AG04450 (cell line): ENCODE measurements around the gene EXOSC2. TPM values are rescaled to one million over a fixed set of nuclear protein-coding genes. Genes with fewer than 3 reads are reported as not detected.

Source experiments
- CTCF ChIA-PET: fragments of 300-600, 350-600 bp; formaldehyde crosslinking; extraction: SDS; loops from one replicate; lab custom pipeline; 2022; ENCODE audit warnings: antibody characterized with exemption, inconsistent platforms; lab: Charles Lee
- POLR2A ChIA-PET: fragments of 350-600 bp; formaldehyde crosslinking; extraction: SDS; loops from one replicate; lab custom pipeline; 2021; ENCODE audit warnings: antibody characterized with exemption, inconsistent platforms; lab: Yijun Ruan, JAX
- DNase-seq: peaks from one replicate; pipeline ENCODE4 v3.0.0-alpha.2; 2011; ENCODE audit warnings: low read depth, low spot score
- H3K27ac ChIP-seq: one replicate; pipeline ENCODE4 v1.5.1; 2012; ENCODE audit warnings: low read depth, low read length, control low read depth
- H3K27me3 ChIP-seq: one replicate; pipeline ENCODE4 v1.6.0; 2012; ENCODE audit warnings: low read length; ENCODE audit not compliant: control insufficient read depth, insufficient read depth
- H3K4me3 ChIP-seq: 2 replicates; pipeline ENCODE4 v1.5.1; 2011; ENCODE audit warnings: mild to moderate bottlenecking, low read depth, low read length, control low read depth
- H3K9me3 ChIP-seq: 2 replicates; pipeline ENCODE4 v1.5.1; 2012; ENCODE audit warnings: low read length; ENCODE audit not compliant: control insufficient read depth, insufficient read depth
- polyA plus RNA-seq: library from polyadenylated mRNA; depleted of rRNA; stranded (reverse); fragments of >200 nt; gene quantifications from 2 replicates; pipeline ENCODE4 v1.2.3, GENCODE V29; 2011
- TF ChIP-seq, protein P1 (sequence below): IDR thresholded peaks from 2 replicates; pipeline ENCODE4 v1.5.1; 2011; ENCODE audit warnings: low read depth, low read length, control low read depth, inconsistent platforms

The EXOSC2 gene
- polyA plus RNA-seq, 1 experiment = 29.5 TPM

DNA sequence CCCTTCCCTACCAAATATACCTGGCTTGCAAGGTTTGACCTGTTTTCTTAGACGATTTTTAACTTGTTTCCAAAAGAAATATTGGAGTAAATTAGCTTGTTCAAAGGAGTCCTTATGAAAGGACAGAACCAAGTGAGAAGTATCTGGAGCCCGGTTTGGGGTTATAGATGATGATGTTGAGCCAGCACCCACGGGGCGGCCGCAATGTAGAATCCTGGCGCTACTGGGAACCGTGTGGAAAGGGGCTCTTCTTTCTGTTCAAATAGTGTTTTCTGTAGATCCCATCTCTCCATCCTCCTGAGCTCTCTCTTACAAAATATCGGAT lies 517 bp upstream of the EXOSC2 start:
- POLR2A ChIA-PET = interaction anchor here (0.6 to 0.8 kb wide), 3 partner anchors 9 to 185 kb away, joined by 3 to 4 read pairs (median 3); no protein-coding TSS in a partner anchor
- CTCF ChIA-PET = interaction anchor here (0.7 to 2.2 kb wide), 7 partner anchors 9 to 307 kb away, joined by 3 to 15 read pairs (median 6); no protein-coding TSS in a partner anchor
- Histone ChIP-seq H3K9me3 (peaks cover 5% of the 10 kb centered on the region), H3K4me3 (peak overlapping the region; percentile 44), H3K27ac (no peak overlapping the region), H3K27me3 (no peaks in the 10 kb centered on the region)
- no peak for DNase-seq
- TF ChIP-seq, protein P1, sequence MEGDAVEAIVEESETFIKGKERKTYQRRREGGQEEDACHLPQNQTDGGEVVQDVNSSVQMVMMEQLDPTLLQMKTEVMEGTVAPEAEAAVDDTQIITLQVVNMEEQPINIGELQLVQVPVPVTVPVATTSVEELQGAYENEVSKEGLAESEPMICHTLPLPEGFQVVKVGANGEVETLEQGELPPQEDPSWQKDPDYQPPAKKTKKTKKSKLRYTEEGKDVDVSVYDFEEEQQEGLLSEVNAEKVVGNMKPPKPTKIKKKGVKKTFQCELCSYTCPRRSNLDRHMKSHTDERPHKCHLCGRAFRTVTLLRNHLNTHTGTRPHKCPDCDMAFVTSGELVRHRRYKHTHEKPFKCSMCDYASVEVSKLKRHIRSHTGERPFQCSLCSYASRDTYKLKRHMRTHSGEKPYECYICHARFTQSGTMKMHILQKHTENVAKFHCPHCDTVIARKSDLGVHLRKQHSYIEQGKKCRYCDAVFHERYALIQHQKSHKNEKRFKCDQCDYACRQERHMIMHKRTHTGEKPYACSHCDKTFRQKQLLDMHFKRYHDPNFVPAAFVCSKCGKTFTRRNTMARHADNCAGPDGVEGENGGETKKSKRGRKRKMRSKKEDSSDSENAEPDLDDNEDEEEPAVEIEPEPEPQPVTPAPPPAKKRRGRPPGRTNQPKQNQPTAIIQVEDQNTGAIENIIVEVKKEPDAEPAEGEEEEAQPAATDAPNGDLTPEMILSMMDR = no peak

DNA sequence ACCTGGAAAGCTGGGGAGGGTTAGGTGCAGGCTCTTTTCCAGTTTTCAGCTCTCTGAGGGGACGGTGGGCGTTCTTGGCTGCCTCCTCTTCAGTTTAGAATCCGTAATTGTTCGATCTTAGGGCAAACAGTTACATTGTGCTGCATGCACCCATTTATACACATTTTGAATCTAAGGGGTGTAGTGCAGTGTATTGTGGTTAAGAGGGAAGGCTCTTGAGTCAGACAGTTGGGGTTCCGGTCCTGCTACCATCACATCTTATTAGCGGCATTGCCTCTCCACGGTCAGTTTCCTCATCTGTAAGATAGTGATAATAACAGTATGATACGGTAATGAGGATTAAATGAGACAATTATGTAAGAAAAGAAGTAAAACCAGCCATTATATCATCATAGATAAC lies 625 bp downstream of the EXOSC2 start:
- POLR2A ChIA-PET = interaction anchor here (0.6 kb wide), 1 partner anchor 197 kb away, joined by 4 read pairs; no protein-coding TSS in a partner anchor
- TF ChIP-seq, protein P1 = no peak
- no peak for DNase-seq

DNA sequence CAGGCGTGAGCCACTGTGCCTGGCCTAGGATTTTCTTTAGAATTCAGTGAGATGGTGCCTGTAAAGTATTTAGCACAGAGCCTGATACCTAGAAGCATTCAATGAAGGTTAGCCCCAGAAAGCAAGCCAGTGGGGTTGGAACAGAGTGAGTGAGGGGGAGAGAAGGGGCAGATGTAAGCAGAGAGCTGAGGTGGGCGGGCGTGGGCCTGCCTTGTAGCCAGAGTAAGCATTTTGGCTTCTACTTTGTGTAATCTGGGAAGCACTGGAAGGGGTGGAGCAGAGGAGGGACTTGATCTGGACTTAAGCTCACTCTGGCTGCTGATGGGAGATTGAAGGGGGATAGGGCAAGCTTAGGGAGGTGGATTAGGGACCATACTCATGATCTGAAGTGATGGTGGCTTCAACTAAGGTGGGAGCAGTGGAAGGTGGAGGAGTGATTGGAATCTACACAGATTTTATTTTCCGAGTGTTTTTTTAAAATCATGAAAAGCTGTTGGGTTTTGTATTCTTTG lies 2.6 kb downstream of the EXOSC2 start:
- H3K27ac ChIP-seq = no peak overlapping the region
- H3K27me3 ChIP-seq = no peaks in the 10 kb centered on the region
- H3K4me3 ChIP-seq = no peak overlapping the region
- H3K9me3 ChIP-seq = peaks cover 5% of the 10 kb centered on the region
- CTCF ChIA-PET = interaction anchor here (1.5 kb wide), 1 partner anchor 11 kb away, joined by 4 read pairs; no protein-coding TSS in a partner anchor
- TF ChIP-seq, protein P1 = no peak
- POLR2A ChIA-PET = no interaction called here
- no peak for DNase-seq

More for the DNA sequence above, 625 bp downstream of the EXOSC2 start:
- CTCF ChIA-PET = interaction anchor here (0.6 to 2.1 kb wide), 4 partner anchors 9 to 15 kb away, joined by 3 to 15 read pairs (median 8); no protein-coding TSS in a partner anchor
- H3K27me3 ChIP-seq = no peaks in the 10 kb centered on the region
- H3K4me3 ChIP-seq = peak overlapping the region; percentile 92
- H3K9me3 ChIP-seq = peaks cover 5% of the 10 kb centered on the region
- peak overlapping the region; percentile 21 for H3K27ac ChIP-seq

DNA sequence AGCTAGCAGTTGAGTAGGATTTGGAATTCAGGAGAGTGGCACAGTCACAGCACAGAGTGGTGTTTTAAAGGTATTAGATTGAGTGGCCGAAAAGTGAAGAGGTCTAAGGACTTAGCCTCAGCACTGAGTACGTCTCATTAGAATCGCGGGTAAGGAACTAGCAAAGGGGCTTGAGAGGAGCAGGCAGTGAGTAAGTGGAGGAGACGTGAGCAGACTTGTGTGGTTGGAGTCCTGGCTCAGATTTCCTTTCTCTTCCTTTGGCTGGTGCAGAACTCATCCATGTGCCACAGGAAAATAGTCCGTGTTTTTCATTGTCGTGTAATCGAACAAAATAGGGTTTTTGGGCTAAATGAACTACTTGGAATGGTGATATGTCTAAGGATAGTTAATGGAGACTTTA lies 3.4 kb downstream of the EXOSC2 start:
- TF ChIP-seq, protein P1 = no peak
- Histone ChIP-seq H3K27me3 (no peaks in the 10 kb centered on the region), H3K27ac (no peak overlapping the region), H3K9me3 (peaks cover 5% of the 10 kb centered on the region), H3K4me3 (no peak overlapping the region)
- DNase-seq = no peak
- POLR2A ChIA-PET = no interaction called here
- CTCF ChIA-PET = no interaction called here

DNA sequence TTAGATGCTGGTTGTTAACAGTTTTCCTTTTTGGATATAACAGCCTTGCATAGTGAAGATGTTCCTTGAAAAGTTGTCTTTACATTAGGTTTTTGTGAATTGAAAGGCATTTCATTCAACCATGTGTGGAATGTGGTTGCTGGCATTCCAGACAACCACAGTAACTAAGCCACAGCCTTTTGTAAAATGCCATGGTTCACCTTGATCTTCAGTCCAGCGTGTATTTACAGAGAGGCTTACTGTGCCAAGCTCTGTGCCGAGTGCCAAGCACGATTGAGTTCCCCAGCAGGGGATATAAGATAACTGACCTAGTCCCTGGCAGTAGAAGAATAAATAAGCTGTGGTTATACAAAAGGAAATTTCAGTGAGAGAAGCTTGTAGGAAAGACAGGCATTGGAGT lies 4.9 kb downstream of the EXOSC2 start:
- peak; percentile 26 for DNase-seq
- Histone ChIP-seq H3K27me3 (no peaks in the 10 kb centered on the region), H3K9me3 (no peaks in the 10 kb centered on the region), H3K27ac (peak overlapping the region; percentile 31), H3K4me3 (no peak overlapping the region)
- TF ChIP-seq, protein P1 = no peak
- CTCF ChIA-PET = interaction anchor here (0.5 to 13.5 kb wide), 5 partner anchors 9 to 348 kb away, joined by 4 to 390 read pairs (median 9); no protein-coding TSS in a partner anchor
- POLR2A ChIA-PET = no interaction called here
